ENCODE data around the gene SCGB1D4. TPM values are rescaled to one million over a fixed set of nuclear protein-coding genes. Genes with fewer than 3 reads are reported as not detected.

SCGB1D4 gene
- total RNA-seq, 1 experiment from 2014 or later = not detected

DNA sequence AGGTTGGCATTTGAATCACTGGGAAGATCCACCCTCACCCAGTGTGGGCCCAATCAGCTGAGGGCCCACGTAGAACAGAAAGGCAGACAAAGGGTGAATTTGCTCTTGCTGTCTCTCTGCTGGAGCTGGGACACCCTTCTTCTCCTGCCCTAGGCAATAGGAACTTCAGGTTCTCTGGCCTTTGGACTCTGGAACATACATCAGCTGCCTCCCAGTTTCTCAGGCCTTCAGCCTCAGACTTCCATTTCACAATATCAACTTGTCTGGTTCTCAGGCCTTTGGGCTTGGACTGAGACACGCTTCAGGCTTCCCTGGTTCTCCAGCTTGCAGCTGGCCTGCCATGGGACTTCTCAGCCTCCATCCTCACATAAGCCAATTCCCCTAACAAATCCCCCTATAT lies 23.6 kb upstream of the SCGB1D4 start:
- H3K4me1 Mint-ChIP-seq (ENCODE audit: low read depth, unreplicated experiment) = peaks cover 22% of the 10 kb centered on the region
- no peaks in the 10 kb centered on the region for H3K36me3 Mint-ChIP-seq (ENCODE audit: insufficient read depth, unreplicated experiment)
- H3K4me3 Mint-ChIP-seq (ENCODE audit: low read depth, unreplicated experiment) = no peak overlapping the region
- TF ChIP-seq CTCF (IDR thresholded peaks at IDR 0.05; ENCODE audit: unreplicated experiment) = no peak
- intact Hi-C loops (cut with micrococcal nuclease; ENCODE audit: unreplicated experiment) = no loop called here
- H3K9me3 Mint-ChIP-seq (ENCODE audit: low read depth, unreplicated experiment) = no peaks in the 10 kb centered on the region
- BruUV-seq (replicated peaks) = no TSS peak
- no peak overlapping the region for H3K27ac Mint-ChIP-seq (ENCODE audit: unreplicated experiment)
- CTCF ChIA-PET = no interaction called here
- DNase-seq = no peak
- peaks cover 20% of the 10 kb centered on the region for H3K27me3 Mint-ChIP-seq (ENCODE audit: unreplicated experiment)

GRCh38 chr11:62315431-62315830 lies 16.6 kb upstream of the SCGB1D4 start:
- intact Hi-C loops (cut with micrococcal nuclease; ENCODE audit: unreplicated experiment) = no loop called here

GRCh38 chr11:62309991-62310390 lies 11.1 kb upstream of the SCGB1D4 start:
- CTCF ChIA-PET = no interaction called here
- BruUV-seq (replicated peaks) = no TSS peak
- Mint-ChIP-seq H3K36me3 (ENCODE audit: insufficient read depth, unreplicated experiment) (no peaks in the 10 kb centered on the region), H3K4me1 (ENCODE audit: low read depth, unreplicated experiment) (no peaks in the 10 kb centered on the region), H3K27me3 (ENCODE audit: unreplicated experiment) (peaks cover 17% of the 10 kb centered on the region), H3K4me3 (ENCODE audit: low read depth, unreplicated experiment) (no peak overlapping the region), H3K9me3 (ENCODE audit: low read depth, unreplicated experiment) (no peaks in the 10 kb centered on the region), H3K27ac (ENCODE audit: unreplicated experiment) (no peak overlapping the region)
- DNase-seq = no peak
- no peak for TF ChIP-seq CTCF (IDR thresholded peaks at IDR 0.05; ENCODE audit: unreplicated experiment)
- intact Hi-C loops (cut with micrococcal nuclease; ENCODE audit: unreplicated experiment) = loop anchor here (1.0 kb wide), 1 partner anchor 93 kb away; no protein-coding TSS in a partner anchor

More at GRCh38 chr11:62315431-62315830, 16.6 kb upstream of the SCGB1D4 start:
- Mint-ChIP-seq H3K27ac (ENCODE audit: unreplicated experiment) (no peak overlapping the region), H3K4me3 (ENCODE audit: low read depth, unreplicated experiment) (no peak overlapping the region), H3K27me3 (ENCODE audit: unreplicated experiment) (peaks cover 52% of the 10 kb centered on the region), H3K36me3 (ENCODE audit: insufficient read depth, unreplicated experiment) (no peaks in the 10 kb centered on the region), H3K9me3 (ENCODE audit: low read depth, unreplicated experiment) (no peaks in the 10 kb centered on the region), H3K4me1 (ENCODE audit: low read depth, unreplicated experiment) (no peaks in the 10 kb centered on the region)
- no peak for DNase-seq
- CTCF ChIA-PET = no interaction called here
- no TSS peak for BruUV-seq (replicated peaks)
- TF ChIP-seq CTCF (IDR thresholded peaks at IDR 0.05; ENCODE audit: unreplicated experiment) = no peak

DNA sequence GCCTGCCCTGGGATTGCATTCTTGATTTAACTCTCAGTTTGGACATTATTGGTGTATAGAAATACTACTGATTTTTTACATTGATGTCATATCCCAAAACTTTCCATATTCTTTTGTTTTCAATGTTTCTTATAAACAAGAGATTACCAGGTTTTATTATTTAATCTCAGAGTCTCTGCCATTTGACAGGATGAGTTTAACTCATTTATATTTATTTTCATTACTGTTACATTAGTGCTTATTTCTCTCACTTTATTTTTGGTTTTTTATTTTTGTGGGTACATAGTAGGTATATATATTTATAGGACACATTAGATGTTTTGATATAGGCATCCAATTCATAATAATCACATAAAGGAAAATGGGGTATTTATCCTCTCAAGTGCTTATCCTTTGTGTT lies 9.1 kb upstream of the SCGB1D4 start:
- intact Hi-C loops (cut with micrococcal nuclease; ENCODE audit: unreplicated experiment) = no loop called here
- no peaks in the 10 kb centered on the region for H3K4me1 Mint-ChIP-seq (ENCODE audit: low read depth, unreplicated experiment)

More for the DNA sequence above, 9.1 kb upstream of the SCGB1D4 start:
- BruUV-seq (replicated peaks) = no TSS peak
- Mint-ChIP-seq H3K9me3 (ENCODE audit: low read depth, unreplicated experiment) (no peaks in the 10 kb centered on the region), H3K4me3 (ENCODE audit: low read depth, unreplicated experiment) (no peak overlapping the region), H3K36me3 (ENCODE audit: insufficient read depth, unreplicated experiment) (no peaks in the 10 kb centered on the region), H3K27me3 (ENCODE audit: unreplicated experiment) (peaks cover 9% of the 10 kb centered on the region), H3K27ac (ENCODE audit: unreplicated experiment) (no peak overlapping the region)
- CTCF ChIA-PET = no interaction called here
- DNase-seq = no peak
- TF ChIP-seq CTCF (IDR thresholded peaks at IDR 0.05; ENCODE audit: unreplicated experiment) = no peak

Measured in Calu3 (cell line).